Testis (tissue), 2 donors: ENCODE measurements around the gene PACSIN2.

Source experiments
- POLR2A ChIP-seq: fragments of 450-650 bp; IDR thresholded peaks from one replicate; pipeline ENCODE4 v1.6.1; 2017; ENCODE audit warnings: antibody characterized with exemption, mild to moderate bottlenecking, moderate library complexity
- TF ChIP-seq, protein P1 (sequence below), 3 experiments: fragments of 450-650 bp in 2 of 3; fragments of 200-600 bp in 1 of 3; sonication (generic) in 1 of 3; IDR thresholded peaks; one replicate each; pipeline ENCODE4 v1.5.1; 2016 to 2019; ENCODE audit warnings: antibody characterized with exemption in 3 of 3, mild to moderate bottlenecking in 2 of 3, moderate library complexity in 1 of 3

DNA sequence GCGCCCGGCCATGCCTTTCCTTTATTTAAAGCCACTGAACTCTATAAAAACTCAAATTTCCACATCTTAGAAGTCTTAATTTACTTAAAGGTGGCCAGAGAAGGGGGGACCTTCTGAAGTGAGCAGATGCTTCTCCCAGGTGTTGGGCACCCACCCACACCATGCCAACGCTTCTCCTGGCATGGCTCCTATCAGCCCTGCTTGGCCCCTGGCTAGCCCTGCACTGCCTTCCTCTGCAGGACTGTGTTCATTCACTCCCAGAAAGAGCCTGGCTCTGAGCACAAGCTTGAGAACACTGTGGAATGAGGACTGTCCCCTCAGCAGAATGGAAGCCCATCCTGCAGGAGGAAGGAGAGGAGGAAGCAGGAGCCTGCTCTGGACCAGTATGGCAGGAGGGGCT is 123.3 kb downstream of the PACSIN2 start:
- TF ChIP-seq, protein P1, sequence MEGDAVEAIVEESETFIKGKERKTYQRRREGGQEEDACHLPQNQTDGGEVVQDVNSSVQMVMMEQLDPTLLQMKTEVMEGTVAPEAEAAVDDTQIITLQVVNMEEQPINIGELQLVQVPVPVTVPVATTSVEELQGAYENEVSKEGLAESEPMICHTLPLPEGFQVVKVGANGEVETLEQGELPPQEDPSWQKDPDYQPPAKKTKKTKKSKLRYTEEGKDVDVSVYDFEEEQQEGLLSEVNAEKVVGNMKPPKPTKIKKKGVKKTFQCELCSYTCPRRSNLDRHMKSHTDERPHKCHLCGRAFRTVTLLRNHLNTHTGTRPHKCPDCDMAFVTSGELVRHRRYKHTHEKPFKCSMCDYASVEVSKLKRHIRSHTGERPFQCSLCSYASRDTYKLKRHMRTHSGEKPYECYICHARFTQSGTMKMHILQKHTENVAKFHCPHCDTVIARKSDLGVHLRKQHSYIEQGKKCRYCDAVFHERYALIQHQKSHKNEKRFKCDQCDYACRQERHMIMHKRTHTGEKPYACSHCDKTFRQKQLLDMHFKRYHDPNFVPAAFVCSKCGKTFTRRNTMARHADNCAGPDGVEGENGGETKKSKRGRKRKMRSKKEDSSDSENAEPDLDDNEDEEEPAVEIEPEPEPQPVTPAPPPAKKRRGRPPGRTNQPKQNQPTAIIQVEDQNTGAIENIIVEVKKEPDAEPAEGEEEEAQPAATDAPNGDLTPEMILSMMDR (IDR thresholded peaks at IDR 0.05): no peak
- TF ChIP-seq POLR2A: no peak
